Activated effector memory CD4-positive, alpha-beta T cell treated with anti-CD3 and anti-CD28 coated beads, Interleukin-2, amount 50 U/mL, for 16 hours (primary cell): ENCODE data around the gene RTP5.

ENCODE experiments used
- DNase-seq: peaks from one replicate; pipeline ENCODE4 v3.0.0-alpha.2; 2020

Gene RTP5

GRCh38 chr2:241890524-241891235, 21.2 kb downstream of the RTP5 start:
- DNase-seq: peak; percentile 51

GRCh38 chr2:241891315-241891987, 21.9 kb downstream of the RTP5 start:
- no peak for DNase-seq

DNA sequence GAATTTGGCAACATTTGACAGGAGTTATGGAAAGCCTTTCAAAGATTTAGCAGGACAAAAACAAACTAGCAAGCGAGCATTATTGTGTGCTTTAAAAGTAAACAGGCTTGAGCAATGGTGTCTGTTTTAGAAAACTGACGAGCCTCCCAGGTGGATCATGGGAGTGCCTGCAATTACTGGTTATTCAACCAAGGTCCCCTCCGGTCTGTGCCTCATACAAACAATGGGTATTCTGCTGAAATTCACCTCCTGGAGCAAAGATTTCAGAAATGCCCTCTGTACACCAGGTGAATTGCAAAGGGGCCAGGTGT, 22.4 kb downstream of the RTP5 start:
- no peak for DNase-seq

DNA sequence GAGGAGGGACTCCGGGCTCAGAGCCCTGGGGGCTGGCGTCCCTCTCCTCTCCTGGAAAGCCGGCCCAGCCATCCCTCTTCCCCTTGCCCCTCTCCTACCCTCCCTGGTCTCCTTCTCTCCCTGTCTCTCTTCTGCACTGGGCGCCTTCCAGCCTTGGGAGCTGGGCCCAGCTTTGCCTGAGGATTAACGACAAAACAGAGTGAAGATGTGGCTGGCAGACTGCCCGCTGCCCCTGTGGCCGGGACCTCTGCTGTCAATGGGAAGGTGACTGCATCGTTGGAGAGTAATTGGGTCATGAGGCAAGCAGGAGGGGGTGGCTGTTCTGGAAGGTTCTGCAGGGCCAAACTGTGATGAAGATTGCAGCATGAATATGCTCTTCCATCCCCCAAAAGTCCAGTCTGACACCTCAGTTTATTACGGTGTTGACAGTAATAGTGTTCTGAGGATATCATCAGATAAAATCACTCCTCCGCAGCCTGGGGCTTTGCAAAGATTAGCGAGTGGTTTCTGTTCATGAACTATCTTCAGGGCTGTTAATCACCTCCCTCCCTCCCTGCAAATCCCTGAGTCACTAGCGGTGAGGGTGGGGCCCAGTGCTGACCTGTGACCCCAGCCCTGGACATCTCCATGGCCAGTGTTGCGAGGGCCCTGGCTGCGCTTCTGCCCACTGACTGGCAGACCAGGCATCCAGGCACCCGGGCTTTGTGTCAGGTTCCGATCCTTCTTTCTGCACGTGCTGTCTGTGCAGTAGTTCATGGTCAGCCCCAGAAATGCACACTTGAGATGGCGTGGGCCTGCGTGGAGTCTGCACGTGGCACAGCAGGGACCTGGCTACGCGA, 23.0 kb downstream of the RTP5 start:
- peak; percentile 60 for DNase-seq

DNA sequence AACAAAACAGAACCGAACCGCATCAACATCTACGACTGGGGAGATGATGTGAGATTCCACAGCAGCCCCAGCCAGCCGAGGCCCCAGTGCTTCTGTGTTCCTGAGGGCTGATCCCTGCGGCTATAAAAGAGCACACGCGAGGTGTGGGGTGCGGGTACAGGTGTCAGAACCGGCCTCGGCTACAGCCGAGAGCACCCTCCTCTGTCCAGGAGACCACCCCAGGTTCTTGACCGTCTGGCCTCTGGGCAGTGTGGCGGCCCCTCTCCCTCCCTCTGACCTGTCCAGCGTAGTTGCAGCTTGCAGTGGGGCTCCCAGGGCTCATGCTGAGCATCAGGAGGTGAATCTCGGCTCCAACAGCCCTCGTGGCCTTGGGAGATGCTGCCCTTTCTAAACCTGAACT, 23.7 kb downstream of the RTP5 start:
- peak; percentile 55 for DNase-seq

GRCh38 chr2:241894056-241894641, 24.6 kb downstream of the RTP5 start:
- peak; percentile 60 for DNase-seq

DNA sequence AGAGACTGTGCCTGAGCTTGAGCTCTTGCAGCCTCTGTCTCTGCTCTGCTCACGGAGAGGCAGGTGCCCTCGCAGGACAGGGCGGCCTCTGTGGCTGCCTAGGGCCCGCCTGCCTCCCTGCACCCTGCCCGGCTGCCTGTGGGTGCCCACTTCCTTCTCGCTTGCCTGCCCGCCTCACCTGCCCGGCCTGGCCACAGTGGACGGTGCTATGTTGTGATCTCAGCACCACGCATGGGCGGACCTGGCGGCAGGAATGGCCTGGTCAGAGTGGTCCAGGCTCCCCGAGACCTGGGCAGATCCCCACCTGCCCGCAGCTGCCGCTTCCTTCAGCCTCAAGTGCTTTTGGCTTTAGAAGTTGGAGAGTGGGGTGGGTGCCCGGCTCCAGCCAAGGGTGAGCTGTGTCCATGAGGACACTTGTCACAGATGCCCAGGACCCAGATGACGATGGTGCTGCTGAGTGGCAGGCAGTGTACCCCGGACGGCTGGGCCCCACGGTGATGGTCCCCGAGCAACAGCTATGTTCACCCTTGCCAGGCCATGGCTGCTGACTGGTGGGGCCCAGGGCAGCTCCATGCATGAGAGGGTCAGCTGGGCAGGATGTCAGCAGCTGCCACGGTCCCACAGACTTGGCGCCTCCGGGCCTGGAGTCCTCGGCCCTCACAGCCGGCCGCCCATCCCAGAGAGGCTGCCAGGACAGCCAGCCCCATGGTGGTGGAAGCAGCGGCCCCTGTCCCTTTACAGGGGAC, 25.3 kb downstream of the RTP5 start:
- DNase-seq: peak; percentile 60

DNA sequence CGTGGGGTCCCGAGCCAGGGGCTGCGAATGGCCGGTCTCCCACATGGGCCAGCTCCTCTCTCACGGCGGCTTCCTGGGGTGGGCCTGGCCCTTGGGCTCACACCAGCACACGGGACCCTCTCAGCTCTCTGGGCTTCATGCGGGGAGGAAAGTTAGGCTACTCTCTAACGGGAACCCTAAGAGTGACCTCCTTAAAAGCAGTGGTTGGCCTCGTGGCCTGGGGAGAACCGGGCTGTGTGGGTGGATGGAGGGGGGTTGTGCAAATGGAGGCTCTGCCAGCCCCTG, 25.8 kb downstream of the RTP5 start:
- no peak for DNase-seq

- peak; percentile 66 for DNase-seq
Observed at GRCh38 chr2:241895712-241896641, 26.4 kb downstream of the RTP5 start.

DNA sequence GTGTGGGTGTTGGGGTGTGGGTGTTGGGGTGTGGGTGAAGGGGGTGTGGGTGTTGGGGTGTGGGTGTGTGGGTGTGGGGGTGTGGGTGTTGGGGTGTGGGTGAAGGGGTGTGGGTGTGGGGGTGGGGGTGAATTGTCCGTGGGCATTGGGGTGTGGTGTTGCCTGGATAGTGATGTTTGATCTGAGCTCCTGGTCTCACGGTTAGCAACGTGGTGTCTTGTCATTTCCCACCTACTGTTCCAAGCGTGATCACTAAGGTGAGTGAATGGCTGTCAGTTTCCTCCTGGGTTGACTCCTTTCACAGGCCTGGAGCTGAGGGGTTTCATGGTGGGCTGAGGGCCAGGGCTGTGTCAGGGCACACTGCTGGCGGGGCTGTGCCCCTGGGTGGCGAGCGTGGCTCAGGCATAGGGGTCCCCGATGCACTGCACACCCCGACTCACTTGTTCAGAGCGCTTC, 27.2 kb downstream of the RTP5 start:
- no peak for DNase-seq

- DNase-seq: no peak
Observed at GRCh38 chr2:241897231-241897916, 27.8 kb downstream of the RTP5 start.

GRCh38 chr2:241898463-241899270, 29.1 kb downstream of the RTP5 start:
- DNase-seq: peak; percentile 54

DNA sequence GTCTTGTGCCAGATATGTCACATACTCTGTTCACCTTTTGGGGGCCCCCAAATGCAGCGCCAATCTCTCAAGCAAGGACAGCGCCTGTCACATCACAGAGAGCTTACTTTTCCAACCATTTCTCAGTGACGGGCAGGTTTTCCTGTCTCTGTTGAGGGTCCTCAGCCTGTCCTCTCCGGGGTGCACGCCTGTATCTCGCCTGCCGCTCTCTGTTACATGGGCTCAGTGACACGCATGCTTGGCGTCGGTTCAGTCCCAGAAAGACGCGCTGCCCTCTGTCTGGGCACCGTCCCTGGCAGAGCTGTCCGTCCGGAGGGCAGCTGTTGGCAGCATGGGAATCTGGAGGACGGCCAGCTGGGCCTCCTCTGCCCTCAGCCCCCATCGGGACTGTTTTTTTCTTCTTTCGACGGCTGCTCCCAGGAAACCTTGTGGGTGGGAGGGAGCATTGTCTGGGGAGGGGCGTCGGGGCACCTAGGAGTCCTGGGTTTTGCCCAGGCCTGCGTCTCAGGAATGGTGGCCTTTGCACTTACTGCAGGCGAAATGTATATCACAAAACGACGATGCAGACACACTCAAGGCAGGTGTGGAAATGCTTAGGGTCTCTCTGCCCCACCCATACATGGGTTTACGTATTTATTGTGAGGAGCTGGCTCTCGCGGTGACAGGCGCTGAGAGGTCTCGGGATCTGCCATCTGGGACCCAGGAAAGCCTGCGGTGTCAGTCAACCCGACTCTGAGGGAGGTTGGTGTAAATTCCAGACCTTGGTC, 30.9 kb downstream of the RTP5 start:
- no peak for DNase-seq

DNA sequence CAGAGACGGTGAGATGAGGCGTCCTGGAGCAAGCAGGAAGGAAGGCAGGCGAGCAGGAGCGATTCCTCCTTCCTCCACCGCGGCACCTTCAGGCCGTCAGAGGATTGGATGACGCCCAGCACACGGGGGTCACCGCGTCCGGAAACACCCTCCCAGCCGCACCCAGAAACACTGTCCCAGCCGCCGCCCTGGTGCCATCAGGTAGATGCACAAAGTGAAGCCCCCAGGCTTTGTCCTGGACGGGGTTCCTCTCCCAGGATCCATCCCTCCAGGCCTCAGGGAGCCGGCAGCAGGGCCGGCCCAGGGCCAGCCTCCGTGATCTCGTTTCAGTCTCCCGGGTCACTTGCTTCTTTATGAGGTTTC, 31.5 kb downstream of the RTP5 start:
- no peak for DNase-seq

- peak; percentile 59 for DNase-seq
Observed at GRCh38 chr2:241901500-241902351, 32.2 kb downstream of the RTP5 start.

- peak; percentile 58 for DNase-seq
Observed at GRCh38 chr2:241902357-241902991, 32.9 kb downstream of the RTP5 start.

GRCh38 chr2:241903121-241904010, 33.8 kb downstream of the RTP5 start:
- peak; percentile 57 for DNase-seq
